HG03097 (cell line): Measurements from ENCODE around the gene MSL1.
A peak's percentile ranks its signal among the peaks of the same experiment; 100 is the strongest.

Experiments used
- ATAC-seq: cut with Tn5 transposase; IDR thresholded peaks from one replicate; pipeline ENCODE4 v1.9.1; 2021; ENCODE audit not compliant: unreplicated experiment, low FRiP score

MSL1 gene

GRCh38 chr17:40090237-40091119 lies 31.3 kb upstream of the MSL1 start:
- no peak for ATAC-seq

GRCh38 chr17:40091691-40092397 lies 29.9 kb upstream of the MSL1 start:
- ATAC-seq, result no peak

GRCh38 chr17:40092581-40092980 lies 29.2 kb upstream of the MSL1 start:
- ATAC-seq, result no peak

GRCh38 chr17:40093005-40093579 lies 28.7 kb upstream of the MSL1 start:
- no peak for ATAC-seq

- no peak for ATAC-seq
Observed at GRCh38 chr17:40093580-40094201, 28.1 kb upstream of the MSL1 start.

- ATAC-seq, result no peak
Observed at GRCh38 chr17:40094874-40095273, 26.9 kb upstream of the MSL1 start.

GRCh38 chr17:40095351-40095943 lies 26.3 kb upstream of the MSL1 start:
- no peak for ATAC-seq

GRCh38 chr17:40095944-40096791 lies 25.6 kb upstream of the MSL1 start:
- peak; percentile 50 for ATAC-seq

GRCh38 chr17:40097087-40097486 lies 24.7 kb upstream of the MSL1 start:
- no peak for ATAC-seq

GRCh38 chr17:40097931-40098845 lies 23.6 kb upstream of the MSL1 start:
- ATAC-seq, result no peak

GRCh38 chr17:40098846-40099618 lies 22.7 kb upstream of the MSL1 start:
- ATAC-seq, result peak; percentile 52

GRCh38 chr17:40099619-40100418 lies 22.0 kb upstream of the MSL1 start:
- no peak for ATAC-seq

GRCh38 chr17:40100419-40100668 lies 21.4 kb upstream of the MSL1 start, which contains the start of gene NR1D1:
Gene NR1D1 (minus strand): TSS chr17:40100589. CDS start chr17:40100094, 495 bp downstream.
- ATAC-seq, result no peak

- ATAC-seq, result no peak
Observed at GRCh38 chr17:40100669-40101366, 21.0 kb upstream of the MSL1 start.

- no peak for ATAC-seq
Observed at GRCh38 chr17:40101367-40102210, 20.2 kb upstream of the MSL1 start.
